K562 (cell line): ENCODE data around the gene MAGI2. TPM values are rescaled to one million over a fixed set of nuclear protein-coding genes. Genes with fewer than 3 reads are reported as not detected.

Source experiments
- ATAC-seq: fragments of 200-7000 bp; cut with Tn5 transposase; 3 replicates; pipeline ENCODE4 v1.9.1; 2020; ENCODE audit warnings: moderate library complexity
- BruUV-seq: library from RNA; stranded (reverse); fragments of 400-500 nt; replicated peaks from 2 replicates; lab custom pipeline; 2021; lab: Mats Ljungman, UMichigan
- CTCF ChIA-PET: fragments of 300-600 bp; formaldehyde crosslinking; extraction: SDS; loops from one replicate; lab custom pipeline; 2021; ENCODE audit warnings: low intra/inter-chr PET ratio; lab: Yijun Ruan, JAX
- POLR2A ChIA-PET: fragments of 300-600, 350-650 bp; sonication (Branson Sonifier 250); formaldehyde crosslinking; extraction: SDS; loops from one replicate; lab custom pipeline; 2021; ENCODE audit warnings: antibody characterized with exemption, inconsistent platforms; lab: Yijun Ruan, JAX
- DNase-seq, 4 experiments: peaks; one replicate each; pipeline versions ENCODE4 v3.0.0 to v3.0.0-alpha.2; 2011 to 2018; ENCODE audit warnings: low spot score in 3 of 4, mixed read lengths in 3 of 4; ENCODE audit errors: extremely low read depth in 1 of 4
- FAIRE-seq: peaks from 2 replicates; lab custom pipeline; 2011; peaks lifted over from hg19 to GRCh38; lab: Jason Lieb, UNC
- H2AFZ ChIP-seq: 2 replicates; pipeline ENCODE4 v1.6.0; 2011; ENCODE audit warnings: low read depth, low read length, control low read depth, inconsistent platforms
- H3K27ac ChIP-seq: fragments of 200-600 bp; 3 replicates; pipeline ENCODE4 v1.8.0; 2011; ENCODE audit warnings: low read depth, mild to moderate bottlenecking, control low read depth, inconsistent platforms, low read length, moderate library complexity, mixed read lengths; ENCODE audit errors: extremely low read depth
- H3K27me3 ChIP-seq, 2 experiments: fragments of 300-600 bp in 1 of 2; 2 replicates in 1 of 2; 3 replicates in 1 of 2; pipeline versions ENCODE4 v1.6.0 to v1.8.0; 2011; ENCODE audit warnings: inconsistent platforms in 2 of 2, low read length in 2 of 2, mild to moderate bottlenecking in 1 of 2, mixed read lengths in 1 of 2, moderate library complexity in 1 of 2; ENCODE audit not compliant: control insufficient read depth in 2 of 2, insufficient read depth in 2 of 2
- H3K36me3 ChIP-seq: fragments of 300-600 bp; 3 replicates; pipeline ENCODE4 v1.8.0; 2011; ENCODE audit warnings: mild to moderate bottlenecking, low read length, inconsistent platforms; ENCODE audit not compliant: control insufficient read depth, insufficient read depth
- H3K4me1 ChIP-seq, 2 experiments: fragments of 200-600 bp in 1 of 2; replicated peaks in 1 of 2; 2 replicates in 1 of 2; 3 replicates in 1 of 2; pipeline versions ENCODE4 v1.5.1 to v1.8.0; 2011; ENCODE audit warnings: inconsistent platforms in 2 of 2, low read length in 2 of 2, mild to moderate bottlenecking in 1 of 2, mixed read lengths in 1 of 2, moderate library complexity in 1 of 2; ENCODE audit not compliant: control insufficient read depth in 2 of 2, insufficient read depth in 2 of 2
- H3K4me2 ChIP-seq: 2 replicates; pipeline ENCODE4 v1.6.1; 2011; ENCODE audit warnings: low read length, control low read depth, inconsistent platforms, mixed read lengths; ENCODE audit not compliant: insufficient read depth
- H3K4me3 ChIP-seq: fragments of 200-600 bp; sonication (generic), shearing (Covaris generic); 2 replicates; pipeline ENCODE4 v1.5.1; 2016; ENCODE audit warnings: control low read depth, inconsistent platforms
- H3K79me2 ChIP-seq: fragments of 200-600 bp; 3 replicates; pipeline ENCODE4 v1.8.0; 2011; ENCODE audit warnings: low read length, inconsistent platforms; ENCODE audit not compliant: control insufficient read depth, insufficient read depth
- H3K9ac ChIP-seq, 2 experiments: 2 replicates each; pipeline versions ENCODE4 v1.6.0 to v1.6.1; 2011; ENCODE audit warnings: low read depth in 2 of 2, low read length in 2 of 2, control low read depth in 1 of 2, inconsistent platforms in 1 of 2, mild to moderate bottlenecking in 1 of 2, mixed read lengths in 1 of 2; ENCODE audit not compliant: insufficient read depth in 1 of 2
- H3K9me1 ChIP-seq: one replicate; pipeline ENCODE4 v1.6.0; 2011; ENCODE audit warnings: inconsistent platforms, mild to moderate bottlenecking, low read length, moderate library complexity; ENCODE audit not compliant: control insufficient read depth, insufficient read depth
- H3K9me3 ChIP-seq: replicated peaks from 2 replicates; pipeline ENCODE4 v1.5.1; 2011; ENCODE audit warnings: low read depth, low read length, inconsistent platforms; ENCODE audit not compliant: control insufficient read depth, insufficient read depth
- H4K20me1 ChIP-seq: replicated peaks from 2 replicates; pipeline ENCODE4 v1.6.1; 2011; ENCODE audit warnings: low read length, inconsistent platforms, mixed read lengths; ENCODE audit not compliant: control insufficient read depth, insufficient read depth
- ATF7 ChIP-seq: fragments of 450-650 bp; IDR thresholded peaks from 2 replicates; pipeline ENCODE4 v1.7.1; 2014; ENCODE audit warnings: mild to moderate bottlenecking, moderate library complexity
- BCL6 ChIP-seq: fragments of 250-450 bp; sonication (Bioruptor Pico); IDR thresholded peaks from 2 replicates; pipeline ENCODE4 v1.4.0; 2020
- CTCF ChIP-seq, 3 experiments: IDR thresholded peaks in 2 of 3; conservative IDR thresholded peaks in 1 of 3; 2 replicates each; pipeline ENCODE4 v1.5.1; 2011 to 2012; ENCODE audit warnings: low read length in 3 of 3, mild to moderate bottlenecking in 3 of 3, control low read depth in 2 of 3, improper control_type of control experiment in 1 of 3, inconsistent platforms in 1 of 3, low read depth in 1 of 3, mixed read lengths in 1 of 3, moderate library complexity in 1 of 3; ENCODE audit not compliant: insufficient read depth in 2 of 3
- RB1 ChIP-seq: fragments of 450-650 bp; IDR thresholded peaks from 2 replicates; pipeline ENCODE4 v1.6.1; 2017; ENCODE audit warnings: low read depth, mild to moderate bottlenecking
- ZNF347 ChIP-seq: fragments of 450-650 bp; formaldehyde crosslinking; IDR thresholded peaks from 2 replicates; pipeline ENCODE4 v1.4.0; 2020; ENCODE audit warnings: low read depth, mild to moderate bottlenecking, moderate library complexity
- ZNF449 ChIP-seq: fragments of 250-450 bp; sonication (Bioruptor Pico); IDR thresholded peaks from 2 replicates; pipeline ENCODE4 v1.8.0; 2022; ENCODE audit warnings: moderate library complexity, mild to moderate bottlenecking, inconsistent platforms
- WGBS: fragments of 100-300 bp; shearing (Covaris generic); methylation state at CpG from one replicate; pipeline ENCODE4 v1.1.6; 2016; ENCODE audit warnings: low coverage, mixed read lengths; ENCODE audit not compliant: insufficient coverage; ENCODE audit errors: missing lambda C conversion rate; 5-methylcytosine and 5-hydroxymethylcytosine counted together
- in situ Hi-C: fragments of 300-500 bp; cut with MboI; formaldehyde crosslinking; loops from 4 replicates; pipeline ENCODE4 v1.15.0; 2018; ENCODE audit warnings: inconsistent platforms, mixed read lengths
- intact Hi-C: fragments of 100-400 bp; cut with micrococcal nuclease; formaldehyde crosslinking; loops from 2 replicates; pipeline ENCODE4 v1.14.2; 2022
- polyA plus RNA-seq, 8 experiments: library from polyadenylated mRNA; depleted of rRNA in 4 of 8; stranded (reverse) in 5 of 8; unstranded in 3 of 8; fragments of >200 nt; fragmentation: Nextera tagmentation in 2 of 8; fragmentation: Illumina TruSeq in 1 of 8; extraction: Ambion mirVana in 2 of 8; extraction: Trizol in 1 of 8; gene quantifications; 2 replicates each; pipeline versions ENCODE4 v1.2.1 to v1.2.3, GENCODE V29; 2011 to 2014; ENCODE audit warnings: inconsistent platforms in 1 of 8, missing spikeins in 1 of 8
- total RNA-seq, 7 experiments: library from RNA; depleted of rRNA in 6 of 7; stranded (reverse); fragments of >200 nt in 6 of 7; fragmentation: Illumina TruSeq in 2 of 7; extraction: Trizol in 2 of 7; gene quantifications; 2 replicates each; pipeline versions ENCODE4 v1.2.1 to v1.2.3, GENCODE V29; 2011 to 2021; ENCODE audit warnings: low replicate concordance in 1 of 7

MAGI2 gene
- total and polyA plus RNA-seq, 9 of the 15 experiments (the other 6 are each of a cell fraction or from before 2014, with no cell fraction given): 0.27 to 1.4 (median 0.70) TPM

- Histone ChIP-seq H3K4me2 (no peak overlapping the region), H2AFZ (no peak overlapping the region), H4K20me1 (no peaks in the 10 kb centered on the region), H3K27me3 (no peaks in the 10 kb centered on the region), H3K4me1 (no peaks in the 10 kb centered on the region), H3K9me3 (no peaks in the 10 kb centered on the region), H3K9ac (no peak overlapping the region), H3K36me3 (no peaks in the 10 kb centered on the region), H3K79me2 (no peaks in the 10 kb centered on the region), H3K27ac (no peak overlapping the region), H3K4me3 (no peak overlapping the region), H3K9me1 (no peaks in the 10 kb centered on the region)
- in situ Hi-C loops: no loop called here
- FAIRE-seq (no peak), DNase-seq (no peak), ATAC-seq (no peak)
- ChIA-PET CTCF (no interaction called here), POLR2A (interaction anchor here (0.6 kb wide), 1 partner anchor 253 kb away, joined by 3 read pairs; no protein-coding TSS in a partner anchor)
- TF ChIP-seq ZNF347 (no peak), BCL6 (no peak), RB1 (no peak), CTCF (IDR thresholded peaks at IDR 0.05 in 2 of 3, conservative IDR thresholded peaks at IDR 0.05 in 1 of 3; ENCODE audit: insufficient read depth in 2 of 3, low read depth in 1 of 3, low read length in 3 of 3) (no peak), ATF7 (no peak), ZNF449 (CRISPR knock-in tag) (no peak)
- WGBS: 1% methylated on average over 7 of the region's 7 CpGs
- BruUV-seq: no TSS peak
- intact Hi-C loops: loop anchor here (10.0 kb wide), 1 partner anchor 414 kb away; no protein-coding TSS in a partner anchor
These were observed 1015.0 kb downstream of the MAGI2 start for GRCh38 chr7:78438433-78438832.
